NCI-H1930 (cell line): ENCODE measurements around the gene ZNF692.
"Not testable (repeated sequence)": the region's sequence is repeated elsewhere in the genome, so short reads cannot be mapped to it uniquely, and the experiment has no call there.

Experiments used
- DNase-seq, 2 experiments: peaks; one replicate each; lab custom pipeline; 2025; lab: John Stamatoyannopoulos, UW

The ZNF692 gene

DNA sequence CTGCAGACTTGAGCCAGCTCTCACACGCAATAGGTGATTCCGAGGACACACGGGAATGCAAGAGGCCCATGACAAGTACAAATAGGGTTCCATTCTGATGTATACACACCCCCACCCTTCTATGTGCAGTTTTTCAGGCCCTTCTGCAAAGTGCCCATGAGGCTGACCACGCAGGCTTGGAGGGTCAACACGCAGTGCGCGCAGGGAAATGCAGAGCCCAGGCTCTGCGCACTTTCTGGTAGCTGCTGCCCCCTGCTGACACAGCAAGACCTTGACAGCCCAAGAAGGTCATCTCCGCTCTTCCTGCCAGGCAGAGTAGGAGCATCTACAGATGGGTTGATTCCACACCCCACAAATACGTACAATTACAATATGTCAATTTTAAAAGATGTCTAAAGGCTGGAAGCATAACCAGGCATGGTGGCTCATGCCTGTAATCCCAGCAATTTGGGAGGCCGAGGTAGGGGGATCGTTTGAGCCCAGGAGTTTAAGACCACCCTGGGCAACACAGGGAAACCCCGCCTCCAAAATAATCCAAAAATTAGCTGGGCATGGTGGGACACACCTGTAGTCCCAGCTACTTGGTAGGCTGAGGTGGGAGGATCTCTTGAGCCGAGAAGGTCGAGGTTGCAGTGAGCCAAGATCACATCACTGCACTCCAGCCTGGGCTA, 51.7 kb downstream of the ZNF692 start:
- peak; percentile 36 to 59 for DNase-seq

- DNase-seq, result no peak
Observed at GRCh38 chr1:248805876-248806275, 53.0 kb downstream of the ZNF692 start.

- no peak for DNase-seq
Observed at GRCh38 chr1:248804771-248805681, 53.9 kb downstream of the ZNF692 start.

GRCh38 chr1:248803501-248803900, 55.4 kb downstream of the ZNF692 start:
- DNase-seq, result not testable (repeated sequence)

GRCh38 chr1:248802454-248802853, 56.4 kb downstream of the ZNF692 start:
- no peak for DNase-seq

- DNase-seq, result no peak
Observed at GRCh38 chr1:248800459-248800858, 58.4 kb downstream of the ZNF692 start.
